GM12878 (cell line): ENCODE data around the gene TBXA2R. TPM values are rescaled to one million over a fixed set of nuclear protein-coding genes. Genes with fewer than 3 reads are reported as not detected.

ENCODE experiments used
- ASH2L ChIP-seq: fragments of 300-600, 200-600 bp; sonication (generic); IDR thresholded peaks from 2 replicates; pipeline ENCODE4 v1.6.1; 2017; ENCODE audit warnings: low read depth, mild to moderate bottlenecking, borderline replicate concordance
- E2F4 ChIP-seq: IDR thresholded peaks from 2 replicates; pipeline ENCODE4 v1.6.1; 2012; ENCODE audit warnings: low read depth, low read length, improper control_type of control experiment
- EP300 ChIP-seq, 2 experiments: fragments of 150-350 bp in 1 of 2; IDR thresholded peaks; 2 replicates each; pipeline ENCODE4 v1.6.1; 2011 to 2012; ENCODE audit warnings: low read depth in 2 of 2, low read length in 2 of 2, borderline replicate concordance in 1 of 2, improper control_type of control experiment in 1 of 2, inconsistent platforms in 1 of 2; ENCODE audit not compliant: control insufficient read depth in 1 of 2
- FOXM1 ChIP-seq: IDR thresholded peaks from 2 replicates; pipeline ENCODE4 v1.6.1; 2012; ENCODE audit warnings: low read depth, mild to moderate bottlenecking, inconsistent platforms, low read length, moderate library complexity
- GATAD2B ChIP-seq: fragments of 450-650 bp; conservative IDR thresholded peaks from 2 replicates; pipeline ENCODE4 v1.6.1; 2017; ENCODE audit warnings: low read depth, mild to moderate bottlenecking, moderate library complexity
- IKZF2 ChIP-seq, 2 experiments: fragments of 450-650 bp; IDR thresholded peaks; 2 replicates each; pipeline ENCODE4 v1.6.1; 2017; ENCODE audit warnings: mild to moderate bottlenecking in 2 of 2, moderate library complexity in 2 of 2
- KDM1A ChIP-seq: fragments of 200-600 bp; sonication (generic); IDR thresholded peaks from 2 replicates; pipeline ENCODE4 v1.6.1; 2016; ENCODE audit warnings: borderline replicate concordance
- MLLT1 ChIP-seq: fragments of 450-650 bp; IDR thresholded peaks from 2 replicates; pipeline ENCODE4 v1.6.1; 2016; ENCODE audit warnings: mild to moderate bottlenecking
- NFXL1 ChIP-seq: fragments of 450-650 bp; IDR thresholded peaks from 2 replicates; pipeline ENCODE4 v1.6.1; 2017; ENCODE audit warnings: antibody characterized with exemption, mild to moderate bottlenecking, borderline replicate concordance
- NRF1 ChIP-seq: conservative IDR thresholded peaks from 2 replicates; pipeline ENCODE4 v1.6.1; 2011; ENCODE audit warnings: mild to moderate bottlenecking, low read depth, low read length, improper control_type of control experiment
- POU2F2 ChIP-seq: IDR thresholded peaks from 3 replicates; pipeline ENCODE4 v1.6.1; 2011; ENCODE audit warnings: low read depth, mild to moderate bottlenecking, low read length, borderline replicate concordance
- ZNF687 ChIP-seq: fragments of 450-650 bp; IDR thresholded peaks from 2 replicates; pipeline ENCODE4 v1.6.1; 2017; ENCODE audit warnings: mild to moderate bottlenecking, moderate library complexity
- polyA plus RNA-seq, 11 experiments: library from polyadenylated mRNA; depleted of rRNA in 4 of 11; unstranded in 6 of 11; stranded (reverse) in 5 of 11; fragments of >200 nt; fragmentation: Nextera tagmentation in 4 of 11; fragmentation: Illumina TruSeq in 1 of 11; extraction: Ambion mirVana in 4 of 11; extraction: Trizol in 1 of 11; gene quantifications; 1 replicate in 1 of 11; 2 replicates in 10 of 11; pipeline versions ENCODE4 v1.2.1 to v1.2.3, GENCODE V29; 2011 to 2016; ENCODE audit warnings: inconsistent platforms in 2 of 11, missing spikeins in 2 of 11, low read depth in 1 of 11
- total RNA-seq, 4 experiments: library from RNA; depleted of rRNA in 3 of 4; stranded (reverse); fragments of >200 nt in 3 of 4; fragmentation: Illumina TruSeq in 1 of 4; extraction: Trizol in 1 of 4; gene quantifications; 2 replicates each; pipeline versions ENCODE4 v1.2.1 to v1.2.3, GENCODE V29; 2013 to 2021
- TF ChIP-seq, protein P1 (sequence below): IDR thresholded peaks from 2 replicates; pipeline ENCODE4 v1.6.1; 2011; ENCODE audit warnings: borderline replicate concordance, low read depth, mild to moderate bottlenecking, moderate library complexity, mixed read lengths, low read length; ENCODE audit not compliant: insufficient read depth; ENCODE audit errors: extremely low read length
- TF ChIP-seq, protein P2 (sequence below): fragments of 450-650 bp; IDR thresholded peaks from 2 replicates; pipeline ENCODE4 v1.6.1; 2017; ENCODE audit warnings: mild to moderate bottlenecking, low read depth, inconsistent platforms; ENCODE audit not compliant: poor library complexity, severe bottlenecking

TBXA2R gene
- total and polyA plus RNA-seq, 10 of the 15 experiments (the other 5 are each of a cell fraction or from before 2014, with no cell fraction given), result 0.03 TPM; not detected in 8

DNA sequence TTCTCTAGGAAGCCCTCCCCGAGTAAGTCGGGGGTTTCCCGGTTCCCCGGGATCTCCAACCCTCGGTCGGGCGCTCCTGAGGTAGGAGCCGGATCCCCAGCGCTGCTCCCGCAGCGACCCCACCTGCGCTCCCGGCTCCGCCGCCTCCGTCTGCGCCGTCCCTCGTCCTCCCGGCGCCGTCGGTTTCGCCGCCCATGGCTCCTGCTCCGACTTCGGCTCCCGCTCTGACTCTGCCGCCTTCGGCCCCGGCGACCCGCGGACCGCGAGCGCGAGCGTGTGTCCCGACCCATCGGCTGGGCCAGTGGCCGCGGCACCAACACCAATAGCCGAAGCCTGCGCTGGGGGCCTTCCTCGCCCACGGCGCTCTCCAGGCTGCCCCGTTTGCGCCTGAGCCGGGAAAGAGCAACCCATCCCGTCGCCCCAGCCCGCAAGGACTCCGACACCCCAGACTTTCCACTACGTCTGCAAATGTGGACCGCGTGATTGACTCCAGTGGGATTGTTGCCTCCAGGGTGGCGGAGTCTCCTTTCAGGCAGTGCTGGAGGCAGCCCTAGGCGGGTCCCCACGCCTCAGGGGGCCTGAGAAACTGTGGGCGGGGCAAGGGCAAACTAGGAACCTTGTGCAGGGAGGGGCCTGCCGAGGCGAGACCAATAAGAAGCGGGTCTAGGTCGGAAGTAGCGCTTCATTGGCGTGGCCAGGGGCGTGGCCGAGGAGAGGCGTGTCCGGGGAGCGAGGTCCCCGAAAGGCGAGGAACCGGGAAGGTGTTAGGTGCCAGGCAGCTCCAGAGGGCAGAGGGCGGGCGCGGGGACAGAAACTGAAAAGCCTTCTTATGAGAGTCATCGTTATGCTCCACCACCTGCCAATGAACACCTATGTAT lies 20.0 kb upstream of the TBXA2R start, which contains the start of gene CACTIN (continued):
- peak; percentile 32; the same call in 1 of the 2 replicates for TF ChIP-seq GATAD2B
- 0 out of 4 replicates have a peak, but pooled peaks of 1 of the 2 experiments have one; percentile 20 for TF ChIP-seq EP300 (IDR thresholded peaks at IDR 0.05; ENCODE audit: borderline replicate concordance in 1 of 2, control insufficient read depth in 1 of 2, low read depth in 2 of 2, low read length in 2 of 2)
- TF ChIP-seq ASH2L, result peak; percentile 92; the same call in 1 of the 2 replicates
- TF ChIP-seq, protein P1, sequence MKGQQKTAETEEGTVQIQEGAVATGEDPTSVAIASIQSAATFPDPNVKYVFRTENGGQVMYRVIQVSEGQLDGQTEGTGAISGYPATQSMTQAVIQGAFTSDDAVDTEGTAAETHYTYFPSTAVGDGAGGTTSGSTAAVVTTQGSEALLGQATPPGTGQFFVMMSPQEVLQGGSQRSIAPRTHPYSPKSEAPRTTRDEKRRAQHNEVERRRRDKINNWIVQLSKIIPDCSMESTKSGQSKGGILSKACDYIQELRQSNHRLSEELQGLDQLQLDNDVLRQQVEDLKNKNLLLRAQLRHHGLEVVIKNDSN, result no peak
- no peak for TF ChIP-seq MLLT1
- TF ChIP-seq, protein P2, sequence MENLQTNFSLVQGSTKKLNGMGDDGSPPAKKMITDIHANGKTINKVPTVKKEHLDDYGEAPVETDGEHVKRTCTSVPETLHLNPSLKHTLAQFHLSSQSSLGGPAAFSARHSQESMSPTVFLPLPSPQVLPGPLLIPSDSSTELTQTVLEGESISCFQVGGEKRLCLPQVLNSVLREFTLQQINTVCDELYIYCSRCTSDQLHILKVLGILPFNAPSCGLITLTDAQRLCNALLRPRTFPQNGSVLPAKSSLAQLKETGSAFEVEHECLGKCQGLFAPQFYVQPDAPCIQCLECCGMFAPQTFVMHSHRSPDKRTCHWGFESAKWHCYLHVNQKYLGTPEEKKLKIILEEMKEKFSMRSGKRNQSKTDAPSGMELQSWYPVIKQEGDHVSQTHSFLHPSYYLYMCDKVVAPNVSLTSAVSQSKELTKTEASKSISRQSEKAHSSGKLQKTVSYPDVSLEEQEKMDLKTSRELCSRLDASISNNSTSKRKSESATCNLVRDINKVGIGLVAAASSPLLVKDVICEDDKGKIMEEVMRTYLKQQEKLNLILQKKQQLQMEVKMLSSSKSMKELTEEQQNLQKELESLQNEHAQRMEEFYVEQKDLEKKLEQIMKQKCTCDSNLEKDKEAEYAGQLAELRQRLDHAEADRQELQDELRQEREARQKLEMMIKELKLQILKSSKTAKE, result peak; percentile 42
- TF ChIP-seq KDM1A, result no peak
- TF ChIP-seq FOXM1, result no peak
- peak; percentile 71; the same call in 1 of the 3 replicates for TF ChIP-seq POU2F2
- TF ChIP-seq NRF1, result 0 out of 2 replicates have a peak, but pooled peaks have one; percentile 17
- TF ChIP-seq IKZF2 (IDR thresholded peaks at IDR 0.05), result no peak
- TF ChIP-seq ZNF687, result no peak
- no peak for TF ChIP-seq E2F4
- no peak for TF ChIP-seq NFXL1
